HG02852 (cell line): ENCODE results near the gene PGA5.
"Not testable (repeated sequence)": the region's sequence is repeated elsewhere in the genome, so short reads cannot be mapped to it uniquely, and the experiment has no call there.

Source experiments
- ATAC-seq: cut with Tn5 transposase; IDR thresholded peaks from one replicate; pipeline ENCODE4 v1.9.1; 2021; ENCODE audit warnings: mild to moderate bottlenecking, moderate library complexity; ENCODE audit not compliant: unreplicated experiment

PGA5 gene

GRCh38 chr11:61222692-61223091 is 18.3 kb upstream of the PGA5 start:
- ATAC-seq: not testable (repeated sequence)

- ATAC-seq: not testable (repeated sequence)
These were observed 14.4 kb upstream of the PGA5 start for GRCh38 chr11:61226457-61227137.

- not testable (repeated sequence) for ATAC-seq
These were observed 11.5 kb upstream of the PGA5 start for GRCh38 chr11:61229458-61229857.

GRCh38 chr11:61231033-61231432 is 9.9 kb upstream of the PGA5 start:
- not testable (repeated sequence) for ATAC-seq

GRCh38 chr11:61231585-61231984 is 9.4 kb upstream of the PGA5 start:
- not testable (repeated sequence) for ATAC-seq

GRCh38 chr11:61232548-61233145 is 8.3 kb upstream of the PGA5 start:
- ATAC-seq: not testable (repeated sequence)

GRCh38 chr11:61237130-61237529 is 3.8 kb upstream of the PGA5 start:
- not testable (repeated sequence) for ATAC-seq

GRCh38 chr11:61240288-61240687 is 687 bp upstream of the PGA5 start:
- not testable (repeated sequence) for ATAC-seq

- ATAC-seq: not testable (repeated sequence)
These were observed 551 bp downstream of the PGA5 start for GRCh38 chr11:61241526-61241925.

GRCh38 chr11:61245284-61245964 is 4.4 kb downstream of the PGA5 start:
- not testable (repeated sequence) for ATAC-seq

GRCh38 chr11:61248071-61248470 is 7.1 kb downstream of the PGA5 start:
- not testable (repeated sequence) for ATAC-seq

- ATAC-seq: not testable (repeated sequence)
These were observed 8.2 kb downstream of the PGA5 start for GRCh38 chr11:61249201-61249600.

GRCh38 chr11:61250796-61251765 is 10.1 kb downstream of the PGA5 start:
- not testable (repeated sequence) for ATAC-seq

- not testable (repeated sequence) for ATAC-seq
These were observed 11.4 kb downstream of the PGA5 start for GRCh38 chr11:61252332-61252731.

GRCh38 chr11:61254403-61255025 is 13.5 kb downstream of the PGA5 start:
- ATAC-seq: no peak

GRCh38 chr11:61256710-61257482 is 15.9 kb downstream of the PGA5 start:
- ATAC-seq: no peak

- no peak for ATAC-seq
These were observed 17.6 kb downstream of the PGA5 start for GRCh38 chr11:61258546-61258945.

GRCh38 chr11:61259363-61259762 is 18.4 kb downstream of the PGA5 start:
- no peak for ATAC-seq

- no peak for ATAC-seq
These were observed 23.4 kb downstream of the PGA5 start for GRCh38 chr11:61264371-61264770.

GRCh38 chr11:61264795-61265194 is 23.8 kb downstream of the PGA5 start:
- ATAC-seq: no peak
